ENCODE measurements around the gene KCND2.
"Not testable (repeated sequence)": the region's sequence is repeated elsewhere in the genome, so short reads cannot be mapped to it uniquely, and the experiment has no call there.

KCND2 gene

GRCh38 chr7:120760050-120760449 lies 487.1 kb downstream of the KCND2 start:
- no peak overlapping the region for H3K4me3 ChIP-seq (ENCODE audit: low read length)
- TF ChIP-seq, protein P1, sequence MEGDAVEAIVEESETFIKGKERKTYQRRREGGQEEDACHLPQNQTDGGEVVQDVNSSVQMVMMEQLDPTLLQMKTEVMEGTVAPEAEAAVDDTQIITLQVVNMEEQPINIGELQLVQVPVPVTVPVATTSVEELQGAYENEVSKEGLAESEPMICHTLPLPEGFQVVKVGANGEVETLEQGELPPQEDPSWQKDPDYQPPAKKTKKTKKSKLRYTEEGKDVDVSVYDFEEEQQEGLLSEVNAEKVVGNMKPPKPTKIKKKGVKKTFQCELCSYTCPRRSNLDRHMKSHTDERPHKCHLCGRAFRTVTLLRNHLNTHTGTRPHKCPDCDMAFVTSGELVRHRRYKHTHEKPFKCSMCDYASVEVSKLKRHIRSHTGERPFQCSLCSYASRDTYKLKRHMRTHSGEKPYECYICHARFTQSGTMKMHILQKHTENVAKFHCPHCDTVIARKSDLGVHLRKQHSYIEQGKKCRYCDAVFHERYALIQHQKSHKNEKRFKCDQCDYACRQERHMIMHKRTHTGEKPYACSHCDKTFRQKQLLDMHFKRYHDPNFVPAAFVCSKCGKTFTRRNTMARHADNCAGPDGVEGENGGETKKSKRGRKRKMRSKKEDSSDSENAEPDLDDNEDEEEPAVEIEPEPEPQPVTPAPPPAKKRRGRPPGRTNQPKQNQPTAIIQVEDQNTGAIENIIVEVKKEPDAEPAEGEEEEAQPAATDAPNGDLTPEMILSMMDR (conservative IDR thresholded peaks at IDR 0.05; ENCODE audit: low read depth, low read length), result no peak
- DNase-seq (ENCODE audit: low read depth), result no peak

GRCh38 chr7:120760851-120761250 lies 487.9 kb downstream of the KCND2 start:
- no peak overlapping the region for H3K4me3 ChIP-seq (ENCODE audit: low read length)
- DNase-seq (ENCODE audit: low read depth), result no peak
- TF ChIP-seq, protein P1 (conservative IDR thresholded peaks at IDR 0.05; ENCODE audit: low read depth, low read length), result no peak

DNA sequence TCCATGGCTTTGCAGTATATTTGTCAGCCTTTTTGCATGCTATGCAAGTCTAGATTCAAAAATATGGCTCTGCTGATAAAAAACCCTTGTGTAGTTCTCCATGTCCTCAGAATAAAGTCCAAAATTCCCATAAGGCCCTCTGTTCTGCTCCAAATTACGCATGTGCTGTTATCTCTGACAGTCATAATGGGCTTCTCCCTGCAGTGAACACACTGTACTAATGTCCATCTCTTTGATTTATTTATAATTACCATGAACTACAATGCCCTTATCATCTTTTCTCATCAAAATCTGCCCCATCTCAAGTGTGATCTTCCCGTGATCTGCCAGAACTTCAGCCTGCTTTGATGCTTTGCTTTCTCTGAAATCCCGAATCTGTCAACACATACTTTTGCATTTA lies 497.2 kb downstream of the KCND2 start:
- no peak for DNase-seq (ENCODE audit: low read depth)
- H3K4me3 ChIP-seq (ENCODE audit: low read length), result no peak overlapping the region
- TF ChIP-seq, protein P1 (conservative IDR thresholded peaks at IDR 0.05; ENCODE audit: low read depth, low read length), result no peak

DNA sequence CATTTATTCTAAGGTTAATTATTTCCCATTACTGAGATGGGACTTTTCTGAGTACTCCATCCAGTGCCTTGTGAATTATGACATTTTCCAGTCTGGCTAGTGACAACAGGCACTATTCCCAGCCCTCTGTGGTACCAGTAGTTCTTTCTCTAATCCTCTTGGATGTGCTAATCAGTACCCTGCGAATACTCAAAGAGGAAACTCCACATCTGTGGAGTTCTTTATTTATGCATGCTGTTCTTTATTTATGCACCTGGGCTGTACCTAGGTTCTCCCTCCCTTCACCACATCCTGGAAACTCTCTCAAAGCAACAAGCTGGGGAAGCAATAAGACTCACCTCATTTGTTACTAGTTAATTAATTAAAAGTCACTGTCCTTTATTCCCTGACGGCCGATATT lies 501.5 kb downstream of the KCND2 start:
- H3K4me3 ChIP-seq (ENCODE audit: low read length), result no peak overlapping the region
- TF ChIP-seq, protein P1 (conservative IDR thresholded peaks at IDR 0.05; ENCODE audit: low read depth, low read length), result no peak
- DNase-seq (ENCODE audit: low read depth), result no peak

DNA sequence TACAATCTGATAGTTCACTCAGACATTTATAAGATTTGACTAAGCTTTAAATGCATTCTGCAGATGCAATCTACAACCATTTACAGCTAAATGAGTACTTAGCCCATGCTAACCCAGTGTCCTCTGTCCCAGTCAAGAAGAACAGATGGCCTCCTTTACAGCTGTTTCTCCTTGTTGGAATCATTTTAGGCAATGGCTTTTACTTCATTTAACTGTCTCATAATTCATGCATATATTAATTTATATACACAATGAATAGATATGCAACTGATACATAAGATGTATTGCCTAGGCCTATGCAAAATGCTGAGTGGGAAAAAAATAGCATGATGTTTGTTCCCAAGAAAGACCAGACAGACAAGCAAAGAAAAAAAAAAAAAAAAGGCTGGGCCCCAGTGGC lies 502.8 kb downstream of the KCND2 start:
- TF ChIP-seq, protein P1 (conservative IDR thresholded peaks at IDR 0.05; ENCODE audit: low read depth, low read length), result no peak
- no peak overlapping the region for H3K4me3 ChIP-seq (ENCODE audit: low read length)
- no peak for DNase-seq (ENCODE audit: low read depth)

- DNase-seq (ENCODE audit: low read depth); H3K4me3 ChIP-seq (ENCODE audit: low read length): not testable (repeated sequence)
Measured at GRCh38 chr7:120779078-120779477, 506.1 kb downstream of the KCND2 start.

- not testable (repeated sequence) for DNase-seq (ENCODE audit: low read depth); H3K4me3 ChIP-seq (ENCODE audit: low read length)
Measured at GRCh38 chr7:120780451-120780850, 507.5 kb downstream of the KCND2 start.

DNA sequence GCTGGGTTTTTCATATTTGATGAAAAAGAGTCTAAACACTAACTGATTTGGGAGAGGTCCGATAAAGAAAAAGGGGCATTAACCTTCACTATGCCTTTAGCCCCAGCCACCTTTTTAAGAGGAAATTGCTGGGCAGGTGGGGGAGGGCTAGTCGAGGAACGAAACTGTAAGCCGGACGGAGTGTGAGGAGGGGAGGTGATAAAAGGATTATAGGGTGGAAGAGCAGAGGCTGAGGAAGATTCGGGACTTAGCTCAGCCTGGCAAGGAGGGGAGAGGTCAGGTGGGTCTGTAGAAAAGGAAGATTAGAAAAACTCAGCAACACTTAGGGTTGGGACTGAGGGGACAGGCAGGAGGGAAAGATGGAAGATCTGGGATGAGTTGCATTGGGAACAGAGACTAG lies 508.0 kb downstream of the KCND2 start:
- no peak for DNase-seq (ENCODE audit: low read depth)
- TF ChIP-seq, protein P1 (conservative IDR thresholded peaks at IDR 0.05; ENCODE audit: low read depth, low read length), result no peak
- no peak overlapping the region for H3K4me3 ChIP-seq (ENCODE audit: low read length)

DNA sequence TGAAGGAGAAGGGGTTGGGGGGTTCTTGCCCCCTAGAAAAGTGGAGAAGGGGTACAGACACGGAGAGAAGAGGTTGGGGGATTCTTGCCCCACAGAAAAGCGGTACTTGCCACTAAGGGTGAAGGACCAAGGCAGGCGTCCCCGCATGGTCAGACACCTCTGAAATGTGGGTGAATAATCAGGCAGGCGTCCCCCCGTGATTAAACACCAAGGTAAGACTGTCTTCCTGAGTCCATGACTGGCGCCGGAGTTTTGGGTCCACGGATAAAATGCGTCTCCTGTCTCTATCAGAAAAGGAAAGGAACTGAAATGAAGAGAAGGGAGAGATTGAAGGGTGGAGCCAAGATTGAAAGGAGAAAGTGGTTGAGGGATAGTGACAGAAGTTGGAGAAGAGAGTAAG lies 508.9 kb downstream of the KCND2 start:
- DNase-seq (ENCODE audit: low read depth); H3K4me3 ChIP-seq (ENCODE audit: low read length): not testable (repeated sequence)
